NCI-H226 (cell line): ENCODE data around the gene NR2F2.

Source experiments
- DNase-seq: peaks from one replicate; pipeline ENCODE4 v3.0.0-alpha.2; 2015

NR2F2 gene

GRCh38 chr15:96354731-96355567 lies 24.4 kb downstream of the NR2F2 start:
- peak; percentile 48 for DNase-seq

- DNase-seq = no peak
Measured at GRCh38 chr15:96355568-96356187, 25.2 kb downstream of the NR2F2 start.

GRCh38 chr15:96356494-96357455 lies 26.3 kb downstream of the NR2F2 start:
- DNase-seq = peak; percentile 83

GRCh38 chr15:96358001-96358801 lies 27.7 kb downstream of the NR2F2 start:
- DNase-seq = no peak

- no peak for DNase-seq
Measured at GRCh38 chr15:96358821-96359615, 28.5 kb downstream of the NR2F2 start.

- no peak for DNase-seq
Measured at GRCh38 chr15:96359616-96360521, 29.4 kb downstream of the NR2F2 start.

- DNase-seq = no peak
Measured at GRCh38 chr15:96360581-96361308, 30.2 kb downstream of the NR2F2 start.

- no peak for DNase-seq
Measured at GRCh38 chr15:96361309-96362010, 31.0 kb downstream of the NR2F2 start.

- DNase-seq = no peak
Measured at GRCh38 chr15:96362011-96362754, 31.7 kb downstream of the NR2F2 start.

GRCh38 chr15:96362755-96363651 lies 32.5 kb downstream of the NR2F2 start:
- no peak for DNase-seq

GRCh38 chr15:96363707-96364106 lies 33.2 kb downstream of the NR2F2 start:
- no peak for DNase-seq

GRCh38 chr15:96365781-96366525 lies 35.5 kb downstream of the NR2F2 start:
- no peak for DNase-seq

- no peak for DNase-seq
Measured at GRCh38 chr15:96366526-96366877, 36.0 kb downstream of the NR2F2 start.

- DNase-seq = no peak
Measured at GRCh38 chr15:96367311-96368200, 37.1 kb downstream of the NR2F2 start.

GRCh38 chr15:96369351-96369750 lies 38.9 kb downstream of the NR2F2 start:
- no peak for DNase-seq
